Stimulated activated CD4-positive, alpha-beta T cell treated with anti-CD3 and anti-CD28 coated beads, Interleukin-15, amount 100 ng/mL, for 1 hour (primary cell): ENCODE measurements around the gene SNTB2.
A peak's percentile ranks its signal among the peaks of the same experiment; 100 is the strongest.
"Not testable (repeated sequence)": the region's sequence is repeated elsewhere in the genome, so short reads cannot be mapped to it uniquely, and the experiment has no call there.

Source experiments
- DNase-seq, 2 donors: peaks; one replicate each; pipeline ENCODE4 v3.0.0-alpha.2; 2020; ENCODE audit warnings: low read depth in 1 of 2, low spot score in 1 of 2

The SNTB2 gene

DNA sequence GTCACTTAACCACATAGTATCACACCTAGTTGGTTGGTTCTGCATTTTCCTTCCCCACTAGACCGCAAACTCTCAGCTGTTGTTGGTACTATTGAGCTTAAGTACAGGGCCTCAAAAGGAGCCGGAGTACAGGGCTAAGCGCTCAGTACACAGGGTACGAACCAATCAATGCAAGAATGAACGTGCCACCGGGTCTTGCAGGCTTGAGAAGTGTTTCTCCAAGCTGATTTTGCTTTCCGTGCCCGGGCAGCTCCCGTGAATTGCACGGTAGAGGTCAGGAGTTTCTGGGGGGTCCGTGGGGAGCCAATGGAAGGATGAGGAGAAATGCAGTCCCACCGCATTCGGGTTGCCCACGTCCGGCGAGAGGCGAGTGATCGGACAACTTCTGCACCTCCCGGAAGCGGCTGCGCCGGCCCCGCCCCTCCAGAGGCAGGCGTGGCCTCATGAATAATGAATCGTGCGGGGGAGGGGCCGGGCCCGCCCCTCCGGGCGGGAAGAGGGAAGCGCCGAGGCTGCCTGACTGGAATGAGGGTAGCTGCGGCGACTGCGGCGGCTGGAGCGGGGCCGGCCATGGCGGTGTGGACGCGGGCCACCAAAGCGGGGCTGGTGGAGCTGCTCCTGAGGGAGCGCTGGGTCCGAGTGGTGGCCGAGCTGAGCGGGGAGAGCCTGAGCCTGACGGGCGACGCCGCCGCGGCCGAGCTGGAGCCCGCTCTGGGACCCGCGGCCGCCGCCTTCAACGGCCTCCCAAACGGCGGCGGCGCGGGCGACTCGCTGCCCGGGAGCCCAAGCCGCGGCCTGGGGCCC, at the start of gene SNTB2:
Gene SNTB2, plus strand, starts transcription at position 523 of the 804 bp plus-strand sequence. Its CDS starts 3 bp downstream, at position 526.
- peak; percentile 66 to 74 for DNase-seq

DNA sequence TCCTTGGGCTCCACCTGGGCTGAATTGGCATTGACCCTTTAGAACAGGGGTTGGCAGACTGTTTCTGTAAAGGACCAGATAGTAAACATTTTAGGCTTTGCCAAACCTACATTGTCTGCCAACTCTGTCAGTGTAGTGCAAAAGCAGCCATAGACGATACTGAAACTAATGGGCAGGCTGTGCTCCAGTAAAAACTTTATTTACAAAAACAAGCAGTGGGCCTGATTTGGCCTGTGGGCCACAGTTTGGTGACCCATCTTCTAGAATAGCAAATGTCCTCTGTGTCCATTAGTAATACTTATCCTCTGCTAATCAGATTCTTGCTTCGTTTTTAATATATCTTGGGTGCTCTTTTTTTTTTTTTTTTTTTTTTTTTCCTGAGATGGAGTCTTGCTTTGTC, 48.4 kb upstream of the SNTB2 start:
- DNase-seq, result no peak

DNA sequence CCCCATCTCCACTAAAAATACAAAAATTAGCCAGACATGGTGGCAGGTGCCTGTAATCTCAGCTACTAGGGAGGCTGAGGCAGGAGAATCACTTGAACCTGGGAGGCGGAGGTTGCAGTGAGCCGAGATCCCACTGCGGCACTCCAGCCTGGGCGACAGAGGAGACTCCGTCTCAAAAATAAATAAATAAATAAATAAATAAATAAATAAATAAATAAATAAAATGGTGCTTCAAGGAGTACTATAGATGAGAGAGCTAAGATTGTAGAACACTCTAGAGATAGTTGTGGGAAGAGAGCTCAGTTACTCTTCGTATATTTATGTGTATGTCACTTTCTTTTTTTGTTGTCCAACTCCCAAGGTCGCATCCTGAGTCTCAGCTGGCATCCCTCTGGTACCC, 47.5 kb upstream of the SNTB2 start:
- not testable (repeated sequence) for DNase-seq

DNA sequence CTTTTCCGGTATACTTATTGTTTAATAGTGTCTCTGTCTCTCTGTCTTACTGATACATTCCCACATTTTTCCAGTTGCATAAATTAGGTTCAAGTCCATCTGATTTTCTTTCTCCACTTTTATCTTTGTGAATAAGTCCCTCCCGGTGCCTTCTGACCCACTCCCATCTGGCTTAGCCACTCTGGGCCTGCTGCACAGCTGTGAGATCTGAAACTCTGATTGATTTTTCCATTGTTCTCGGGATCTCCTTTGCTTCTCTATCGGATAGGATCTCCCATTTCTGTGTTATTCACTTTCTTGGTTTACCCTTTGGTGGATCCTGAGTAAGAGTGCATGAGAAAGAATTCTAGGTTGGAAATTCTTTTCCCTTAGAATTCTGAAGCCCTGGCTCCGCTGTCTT, 46.0 kb upstream of the SNTB2 start:
- DNase-seq, result no peak

DNA sequence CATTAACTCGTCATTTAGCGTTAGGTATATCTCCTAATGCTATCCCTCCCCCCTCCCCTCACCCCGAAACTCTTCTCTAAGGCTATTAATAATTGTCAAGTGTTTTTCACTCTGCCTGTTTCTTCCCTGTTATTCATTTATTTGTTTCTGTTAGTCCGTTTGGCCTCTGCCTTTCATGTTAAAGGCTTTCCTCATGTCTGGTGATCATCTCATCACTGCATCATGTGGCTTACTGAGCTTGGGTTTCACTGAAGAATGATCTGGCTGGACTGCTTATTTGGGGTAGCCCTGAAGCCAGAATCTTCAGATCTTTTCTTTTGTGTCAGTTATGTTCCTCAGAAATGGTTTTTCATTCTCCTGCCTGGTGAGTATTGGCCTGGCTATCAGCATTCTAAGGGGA, 45.0 kb upstream of the SNTB2 start:
- DNase-seq, result no peak

DNA sequence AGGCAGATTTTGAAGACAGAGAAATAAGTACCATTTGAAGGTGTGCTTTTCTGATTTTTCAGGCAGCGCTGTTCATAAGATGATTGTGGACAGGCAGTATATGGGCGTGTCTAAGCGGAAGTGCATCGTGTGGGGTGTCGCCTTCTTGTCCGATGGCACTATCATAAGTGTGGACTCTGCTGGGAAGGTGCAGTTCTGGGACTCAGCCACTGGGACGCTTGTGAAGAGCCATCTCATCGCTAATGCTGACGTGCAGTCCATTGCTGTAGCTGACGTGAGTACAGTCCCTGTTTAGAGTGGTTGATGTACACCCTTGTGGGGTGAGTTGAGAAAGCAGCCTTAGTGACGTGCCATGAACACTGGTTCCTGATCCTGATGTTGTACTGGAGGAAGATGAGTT, 43.8 kb upstream of the SNTB2 start:
- no peak for DNase-seq

DNA sequence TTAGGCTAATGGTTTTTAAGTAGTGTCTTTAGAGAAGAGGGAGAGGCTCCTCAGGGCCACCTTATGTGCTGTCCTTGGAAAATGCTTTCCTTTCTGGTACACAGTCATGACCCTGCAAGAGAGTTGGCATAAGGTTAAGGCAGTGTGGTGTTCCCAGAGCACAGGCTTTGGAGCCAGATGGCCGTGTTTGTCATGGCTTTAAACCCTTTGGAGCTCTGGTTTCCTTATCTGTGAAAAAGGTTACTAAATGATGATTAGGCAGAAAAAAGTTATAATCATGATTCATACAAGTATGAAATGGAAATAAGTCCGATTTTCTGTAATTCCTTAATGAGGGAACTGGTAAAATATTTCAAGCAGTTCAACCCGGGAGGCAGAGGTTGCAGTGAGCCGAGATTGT, 41.3 kb upstream of the SNTB2 start:
- DNase-seq, result no peak

DNA sequence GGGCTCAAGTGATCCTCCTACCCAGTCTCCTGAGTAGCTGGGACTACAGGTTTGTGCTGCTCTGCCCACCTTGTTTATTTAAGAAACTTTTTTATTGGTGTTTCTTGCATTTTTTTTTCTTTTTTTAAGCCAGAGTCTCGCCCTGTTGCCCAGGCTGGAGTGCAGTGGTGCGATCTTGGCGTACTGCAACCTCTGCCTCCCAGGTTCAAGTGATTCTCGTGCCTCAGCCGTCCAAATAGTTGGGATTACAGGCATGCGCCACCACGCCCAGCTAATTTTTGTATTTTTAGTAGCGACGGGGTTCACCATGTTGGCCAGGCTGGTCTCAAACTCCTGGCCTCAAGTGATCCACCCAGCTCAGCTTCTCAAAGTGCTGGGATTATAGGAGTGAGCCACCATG, 37.3 kb upstream of the SNTB2 start:
- DNase-seq, result not testable (repeated sequence)

DNA sequence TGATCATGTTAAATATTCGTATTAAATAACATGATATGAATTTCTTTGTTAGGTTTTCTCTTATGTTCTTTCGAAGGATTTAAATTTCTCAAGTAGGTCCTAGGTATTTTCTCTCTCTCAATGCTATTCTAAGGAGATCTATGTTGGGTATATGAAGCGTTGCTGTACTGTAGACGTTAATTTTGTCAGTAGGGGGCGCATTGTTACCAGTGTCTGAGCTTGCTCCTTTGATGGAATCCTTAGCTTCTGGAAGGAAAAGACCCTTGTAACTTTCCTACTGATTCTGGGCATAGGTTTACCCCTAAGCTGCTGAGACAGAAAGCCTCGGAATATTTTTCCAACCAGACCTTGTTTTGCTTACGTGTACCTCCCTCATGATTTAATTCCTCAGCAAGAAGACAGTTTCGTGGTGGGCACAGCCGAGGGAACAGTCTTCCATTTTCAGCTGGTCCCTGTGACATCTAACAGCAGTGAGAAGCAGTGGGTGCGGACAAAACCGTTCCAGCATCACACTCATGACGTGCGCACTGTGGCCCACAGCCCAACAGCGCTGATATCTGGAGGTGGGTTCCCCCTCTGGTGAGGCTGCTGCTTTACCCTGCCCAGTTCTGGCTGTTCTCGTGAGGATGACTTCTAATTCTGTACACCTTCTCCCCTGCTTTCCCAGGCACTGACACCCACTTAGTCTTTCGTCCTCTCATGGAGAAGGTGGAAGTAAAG, 36.7 kb upstream of the SNTB2 start:
- DNase-seq, result no peak

DNA sequence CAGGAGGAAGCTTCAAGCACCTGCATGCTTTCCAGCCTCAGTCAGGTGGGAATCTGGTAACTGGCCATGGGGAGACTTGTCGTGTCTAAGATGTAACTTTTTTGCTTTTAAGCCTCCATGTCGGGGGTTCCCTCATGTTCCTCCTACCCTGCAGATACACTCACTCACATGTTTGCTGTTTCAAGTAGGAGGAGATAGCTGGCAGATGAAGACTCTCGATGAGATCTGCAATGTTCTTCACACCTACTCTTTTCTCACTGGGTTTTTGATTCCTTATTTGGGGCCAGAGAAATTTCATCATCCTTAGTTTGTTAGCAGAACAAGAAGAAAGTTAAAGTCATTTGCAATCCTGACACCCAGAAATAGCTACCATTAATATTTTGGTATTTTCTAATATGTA, 29.8 kb upstream of the SNTB2 start:
- no peak for DNase-seq

DNA sequence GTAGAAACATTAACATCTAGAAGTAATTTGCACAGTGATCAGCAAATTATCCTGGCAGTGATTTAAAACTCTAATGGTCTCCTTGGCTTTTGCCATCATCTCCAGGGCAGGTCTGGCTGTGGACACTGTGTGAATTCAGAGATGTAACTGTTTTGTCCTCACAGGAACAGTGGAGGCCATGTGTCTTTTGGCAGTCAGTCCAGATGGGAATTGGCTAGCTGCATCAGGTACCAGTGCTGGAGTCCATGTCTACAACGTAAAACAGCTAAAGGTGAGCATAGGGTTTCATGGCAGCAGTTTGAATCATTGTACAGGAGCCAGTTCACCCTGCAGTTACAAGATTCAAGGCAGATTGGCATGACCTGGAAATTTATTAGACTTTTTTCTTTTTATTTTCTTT, 26.8 kb upstream of the SNTB2 start:
- no peak for DNase-seq

DNA sequence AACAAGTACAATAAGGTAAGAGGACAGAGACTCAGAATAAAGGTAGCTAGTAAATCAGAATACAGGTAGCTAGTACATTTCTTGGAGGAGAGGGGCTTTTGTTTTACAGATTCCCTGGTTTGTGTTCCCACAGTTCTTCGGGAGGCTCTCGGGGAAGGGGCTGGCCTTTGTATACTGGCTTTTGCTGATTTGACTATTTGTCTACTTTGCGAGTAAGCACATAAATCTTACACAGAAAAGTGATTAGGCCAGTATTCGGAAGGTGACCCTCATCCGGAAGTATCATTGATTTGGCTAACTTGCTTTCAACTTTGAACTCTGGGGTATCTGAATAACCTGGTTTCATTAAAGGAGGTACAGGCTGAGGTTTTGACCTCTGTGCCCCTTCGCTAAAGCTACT, 21.4 kb upstream of the SNTB2 start:
- DNase-seq, result no peak

DNA sequence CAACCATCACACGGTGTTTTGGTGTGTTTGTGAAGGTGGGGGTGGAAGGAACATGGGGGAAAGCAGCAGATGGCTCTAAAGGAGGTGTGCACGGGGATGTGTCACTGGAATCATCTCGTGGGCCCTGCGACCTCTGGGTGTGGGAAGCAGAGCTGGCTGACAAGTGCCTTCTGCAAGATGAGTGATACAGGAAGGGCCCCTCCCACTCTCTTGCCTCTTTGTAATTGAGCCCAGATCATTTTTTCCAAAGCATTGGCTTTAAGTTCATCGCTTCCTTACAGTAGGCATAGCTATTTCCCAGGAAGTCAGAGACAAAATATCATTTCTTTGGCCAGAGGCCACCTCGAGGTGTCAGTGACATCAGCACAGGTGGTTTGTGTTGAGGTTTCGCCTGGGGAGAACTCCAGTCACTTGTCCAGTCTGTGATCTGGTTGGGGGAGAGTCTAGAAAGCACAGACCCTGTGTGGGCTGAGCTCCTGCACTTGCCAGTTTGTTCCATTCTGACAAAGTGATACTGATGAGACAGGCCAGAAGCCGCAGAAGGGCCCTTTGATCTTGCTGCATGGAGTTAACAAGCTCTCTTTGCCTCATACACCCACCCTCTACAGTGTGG, 20.6 kb upstream of the SNTB2 start:
- DNase-seq, result peak in 1 of 2 donors; percentile 51

DNA sequence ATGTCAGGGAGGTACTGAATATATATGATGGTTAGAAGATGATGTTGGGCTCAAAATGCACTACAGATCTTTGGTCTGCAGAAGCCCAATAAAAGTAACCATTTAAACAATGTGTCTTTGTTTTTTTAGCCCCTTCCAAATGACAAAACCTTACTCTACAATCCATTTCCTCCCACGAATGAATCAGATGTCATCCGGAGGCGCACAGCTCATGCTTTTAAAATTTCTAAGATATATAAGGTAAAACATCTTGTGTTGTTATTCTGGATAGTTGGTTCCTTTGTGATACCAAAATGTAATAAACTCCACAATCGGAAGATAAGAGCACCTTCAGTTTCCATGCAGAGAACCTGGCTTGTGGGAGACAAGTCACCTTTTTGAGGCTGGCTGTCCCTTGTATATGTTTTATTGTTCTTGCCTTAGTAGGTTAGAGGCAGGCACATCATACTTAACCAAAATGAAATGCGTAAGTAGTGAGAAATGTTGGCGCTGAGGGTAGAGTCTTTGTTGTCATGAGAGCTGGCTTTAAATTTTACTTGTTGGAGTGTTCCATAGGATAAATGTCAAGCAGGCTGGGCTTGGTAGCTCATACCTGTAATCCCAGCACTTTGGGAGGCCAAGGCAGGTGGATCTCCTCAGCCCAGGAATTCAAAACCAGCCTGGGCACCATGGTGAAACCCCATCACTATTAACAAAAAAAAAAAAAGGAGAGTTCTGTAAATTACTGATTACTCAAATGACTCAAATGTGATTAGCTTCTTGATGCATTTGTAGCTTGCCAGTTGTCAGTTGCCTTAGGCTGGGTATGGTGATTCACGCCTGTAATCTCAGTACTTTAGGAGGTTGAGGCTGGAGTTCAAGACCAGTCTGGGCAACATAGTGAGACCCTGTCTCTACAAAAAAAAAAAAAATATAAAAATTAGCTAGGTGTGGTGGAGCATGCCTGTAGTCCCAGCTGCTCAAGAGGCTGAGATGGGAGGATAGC, 19.7 kb upstream of the SNTB2 start:
- no peak for DNase-seq

DNA sequence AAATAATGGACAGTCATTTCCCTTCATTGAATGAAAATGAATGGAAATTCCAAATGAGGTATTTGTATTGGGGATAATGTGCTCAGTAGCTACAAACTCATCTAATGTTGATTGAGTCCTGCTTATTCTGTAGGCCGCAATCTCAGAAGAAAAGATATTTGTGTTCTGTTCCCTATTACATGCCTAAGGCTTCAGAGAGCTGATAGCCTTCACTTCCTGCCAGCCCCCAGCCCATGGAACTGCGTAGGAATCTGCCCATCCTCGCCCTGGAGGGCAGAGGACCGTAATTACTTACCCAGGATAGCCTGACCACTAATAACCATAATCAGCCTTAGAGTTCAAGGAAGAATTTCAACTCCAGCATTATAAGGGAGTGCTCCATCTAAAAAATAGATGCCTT, 17.9 kb upstream of the SNTB2 start:
- no peak for DNase-seq

DNA sequence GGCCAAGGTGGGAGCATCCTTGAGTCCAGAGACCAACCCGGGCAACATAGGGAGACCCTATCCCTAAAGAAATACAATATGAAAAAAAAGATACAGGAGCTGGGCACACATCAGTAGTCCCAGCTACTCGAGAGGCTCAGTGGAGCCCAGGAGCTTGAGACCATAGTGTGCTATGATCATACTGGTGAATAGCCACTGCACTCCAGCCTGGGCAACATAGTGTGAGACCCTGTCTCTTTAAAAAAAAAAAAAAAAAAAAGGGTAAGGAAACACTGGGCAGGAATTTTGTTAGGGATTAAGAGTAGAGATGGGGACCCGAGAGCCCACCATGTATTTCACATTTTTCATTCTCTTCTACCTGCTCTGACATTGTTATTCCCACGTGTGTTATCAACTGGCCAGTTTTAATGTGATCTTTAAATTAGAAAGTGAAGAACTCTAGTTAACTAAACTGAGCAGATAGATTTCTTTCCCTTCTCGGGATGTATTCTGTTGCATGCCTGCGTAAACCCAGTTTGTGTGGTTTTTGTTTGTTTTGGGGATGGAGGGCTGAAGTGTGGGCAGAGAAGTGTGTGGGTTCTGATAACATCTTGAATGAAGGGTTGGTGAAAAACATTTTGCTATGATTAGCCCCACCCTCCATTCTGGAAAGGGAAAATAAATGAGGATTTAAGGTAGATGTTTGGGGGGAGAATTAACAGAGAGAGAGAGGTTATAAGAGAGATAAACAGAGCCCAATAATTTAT, 17.2 kb upstream of the SNTB2 start:
- no peak for DNase-seq

DNA sequence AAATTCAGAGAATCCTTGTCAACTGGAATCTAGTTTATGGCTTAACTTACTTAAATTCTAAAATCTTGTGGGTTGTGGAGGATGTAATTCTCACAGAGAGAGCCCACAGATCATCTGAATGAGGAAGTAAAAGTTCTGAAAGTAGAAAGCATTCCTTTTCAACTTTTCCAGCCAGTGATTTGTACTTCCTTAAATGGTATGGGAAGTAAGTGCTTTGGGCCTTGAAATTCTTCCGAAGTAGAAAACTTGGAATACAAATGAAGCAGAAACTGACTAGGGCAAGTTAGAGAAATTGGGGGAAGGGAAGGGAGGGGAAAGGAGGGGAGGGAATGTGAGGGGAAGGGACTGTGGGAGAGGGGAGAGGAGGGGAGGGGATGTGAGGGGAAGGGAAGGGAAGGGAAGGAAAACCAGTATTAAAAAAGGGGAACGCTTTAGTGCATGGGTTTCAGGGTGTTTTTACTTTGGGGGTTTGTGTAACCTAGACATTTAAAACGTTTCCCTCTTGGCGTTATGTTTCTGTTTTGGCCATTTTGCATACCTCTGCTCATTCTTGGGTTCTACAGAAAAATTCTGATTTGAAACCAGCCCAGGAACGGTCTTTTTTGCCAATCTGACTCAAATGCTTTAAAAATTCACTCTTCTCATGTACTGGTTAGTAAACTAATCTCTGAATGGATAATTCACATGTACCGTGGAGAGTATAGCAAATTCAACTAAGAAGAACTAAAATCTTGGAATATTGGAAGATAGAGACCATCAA, 15.5 kb upstream of the SNTB2 start:
- DNase-seq, result no peak

DNA sequence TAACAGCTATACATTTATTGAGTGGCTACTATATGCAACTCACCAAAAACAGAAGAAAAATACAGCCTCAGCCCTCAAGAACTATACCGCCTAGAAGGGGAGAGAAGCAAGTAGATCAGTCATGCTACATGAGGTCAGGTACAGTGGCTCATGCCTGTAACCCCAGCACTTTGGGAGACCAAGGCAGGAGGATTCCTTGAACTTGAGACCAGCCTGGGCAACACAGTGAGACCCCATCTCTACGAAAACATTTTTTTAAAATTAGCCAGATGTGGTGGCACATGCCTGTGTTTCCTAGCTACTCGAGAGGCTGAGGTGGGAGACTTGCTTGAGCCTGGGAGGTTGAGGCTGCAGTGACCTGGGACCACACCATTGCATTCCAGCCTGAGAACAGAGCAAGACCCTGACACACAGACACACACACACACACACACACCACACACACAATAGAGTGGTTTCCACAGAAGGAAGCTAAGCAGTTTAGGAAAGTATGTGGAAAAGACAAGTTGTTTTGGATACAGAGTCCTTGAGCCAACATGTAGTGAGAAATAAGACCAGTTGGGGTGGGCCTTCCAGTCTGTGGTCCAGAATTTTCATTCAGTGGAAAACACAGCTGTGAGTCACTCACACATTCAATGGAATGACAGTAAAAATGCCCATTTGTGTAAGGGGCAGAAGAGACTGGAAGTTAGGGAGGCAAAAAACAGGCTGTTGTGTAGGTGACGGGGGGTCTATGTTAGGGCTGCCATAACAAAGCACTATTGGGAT, 10.7 kb upstream of the SNTB2 start:
- no peak for DNase-seq
